Measurements from ENCODE around the gene ALKAL2. TPM values are rescaled to one million over a fixed set of nuclear protein-coding genes. Genes with fewer than 3 reads are reported as not detected.

The ALKAL2 gene
- total RNA-seq, 4 donors from 2014 or later = 1.7 to 11.9 (median 2.3) TPM; not detected in 1

- TF ChIP-seq EP300 (IDR thresholded peaks at IDR 0.05) (no peak), POLR2AphosphoS5 (IDR thresholded peaks at IDR 0.05) (no peak), POLR2A (IDR thresholded peaks at IDR 0.05; ENCODE audit: low read depth) (no peak)
- TF ChIP-seq, protein P1, sequence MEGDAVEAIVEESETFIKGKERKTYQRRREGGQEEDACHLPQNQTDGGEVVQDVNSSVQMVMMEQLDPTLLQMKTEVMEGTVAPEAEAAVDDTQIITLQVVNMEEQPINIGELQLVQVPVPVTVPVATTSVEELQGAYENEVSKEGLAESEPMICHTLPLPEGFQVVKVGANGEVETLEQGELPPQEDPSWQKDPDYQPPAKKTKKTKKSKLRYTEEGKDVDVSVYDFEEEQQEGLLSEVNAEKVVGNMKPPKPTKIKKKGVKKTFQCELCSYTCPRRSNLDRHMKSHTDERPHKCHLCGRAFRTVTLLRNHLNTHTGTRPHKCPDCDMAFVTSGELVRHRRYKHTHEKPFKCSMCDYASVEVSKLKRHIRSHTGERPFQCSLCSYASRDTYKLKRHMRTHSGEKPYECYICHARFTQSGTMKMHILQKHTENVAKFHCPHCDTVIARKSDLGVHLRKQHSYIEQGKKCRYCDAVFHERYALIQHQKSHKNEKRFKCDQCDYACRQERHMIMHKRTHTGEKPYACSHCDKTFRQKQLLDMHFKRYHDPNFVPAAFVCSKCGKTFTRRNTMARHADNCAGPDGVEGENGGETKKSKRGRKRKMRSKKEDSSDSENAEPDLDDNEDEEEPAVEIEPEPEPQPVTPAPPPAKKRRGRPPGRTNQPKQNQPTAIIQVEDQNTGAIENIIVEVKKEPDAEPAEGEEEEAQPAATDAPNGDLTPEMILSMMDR (IDR thresholded peaks at IDR 0.05) = no peak
- WGBS = 87% methylated on average over 4 of the region's 4 CpGs
- no peak overlapping the region for H3K4me3 ChIP-seq
- intact Hi-C loops (cut with DNase I) = no loop called here
- H3K27ac ChIP-seq (replicated peaks in 1 of 4) = no peak overlapping the region
- no peaks in the 10 kb centered on the region for H3K4me1 ChIP-seq
- peaks cover 10 to 44% (median 17%) of the 10 kb centered on the region in 4 donors for H3K36me3 ChIP-seq
- H3K9me3 ChIP-seq = no peaks in the 10 kb centered on the region
- no peaks in the 10 kb centered on the region for H3K27me3 ChIP-seq
- DNase-seq (ENCODE audit: extremely low spot score) = no peak
Observed at GRCh38 chr2:234421-234820, 53.5 kb downstream of the ALKAL2 start.

DNA sequence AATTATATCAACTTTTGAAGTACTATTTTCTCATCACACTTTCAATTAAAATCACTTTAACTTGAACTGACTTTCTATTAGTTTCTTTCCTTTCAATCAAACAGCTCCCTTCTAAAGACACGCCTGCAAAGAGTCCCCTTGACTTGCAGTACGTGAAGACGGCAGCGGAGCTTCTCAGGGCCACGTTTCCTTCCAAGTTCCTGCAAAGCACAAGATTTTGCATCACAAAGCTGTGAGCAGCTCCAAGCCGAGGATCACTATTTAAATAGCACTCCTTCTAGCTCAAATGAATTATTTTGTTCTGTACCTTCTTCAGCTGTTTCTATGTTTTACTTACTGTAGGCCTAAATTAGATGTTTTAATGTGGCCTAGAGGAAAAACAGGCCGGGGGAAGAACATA is 54.9 kb downstream of the ALKAL2 start:
- H3K4me1 ChIP-seq = no peaks in the 10 kb centered on the region
- no peaks in the 10 kb centered on the region for H3K9me3 ChIP-seq
- H3K4me3 ChIP-seq = no peak overlapping the region
- no peak for DNase-seq (ENCODE audit: extremely low spot score)
- WGBS = 85% methylated on average over 7 of the region's 7 CpGs
- H3K27ac ChIP-seq (replicated peaks in 1 of 4) = no peak overlapping the region
- peaks cover 10 to 45% (median 25%) of the 10 kb centered on the region in 4 donors for H3K36me3 ChIP-seq
- intact Hi-C loops (cut with DNase I) = no loop called here
- TF ChIP-seq POLR2A (IDR thresholded peaks at IDR 0.05; ENCODE audit: low read depth) = no peak
- TF ChIP-seq, protein P1 (IDR thresholded peaks at IDR 0.05) = no peak
- no peak for TF ChIP-seq POLR2AphosphoS5 (IDR thresholded peaks at IDR 0.05)
- TF ChIP-seq EP300 (IDR thresholded peaks at IDR 0.05) = no peak
- H3K27me3 ChIP-seq = no peaks in the 10 kb centered on the region

DNA sequence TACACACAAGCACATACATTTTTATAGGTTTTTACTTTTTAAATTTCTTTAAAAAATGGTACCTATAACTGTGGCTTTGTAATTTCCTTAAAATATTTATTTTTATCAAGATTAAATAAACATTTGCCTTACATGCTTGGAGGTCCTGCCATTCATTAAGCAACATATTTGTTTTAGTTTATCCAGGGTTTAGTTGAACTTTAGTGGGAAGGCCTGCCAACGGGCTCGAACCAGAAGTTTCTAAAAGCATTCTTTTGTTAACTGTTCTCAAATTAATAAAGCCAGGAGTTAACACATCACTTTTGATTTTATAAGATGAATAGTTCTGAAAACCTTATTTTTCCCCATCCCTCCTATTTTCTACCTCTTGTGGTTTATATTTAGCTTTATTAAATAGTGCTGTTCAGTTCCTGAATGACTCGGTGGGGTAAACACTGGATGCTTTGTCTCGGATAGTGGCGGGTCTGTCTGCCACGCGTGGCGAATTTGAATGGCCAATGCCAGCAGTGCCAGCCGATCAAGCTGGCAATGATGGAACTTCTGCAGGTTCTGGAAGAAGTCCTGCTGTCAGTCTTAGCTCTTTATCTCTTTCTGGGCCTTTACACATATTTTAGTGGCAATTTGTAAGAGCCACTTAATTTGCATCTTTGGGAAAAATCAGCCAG is 56.2 kb downstream of the ALKAL2 start:
- DNase-seq (ENCODE audit: extremely low spot score) = no peak
- Histone ChIP-seq H3K4me1 (no peaks in the 10 kb centered on the region), H3K9me3 (no peaks in the 10 kb centered on the region), H3K27ac (replicated peaks in 1 of 4) (no peak overlapping the region), H3K27me3 (no peaks in the 10 kb centered on the region), H3K4me3 (no peak overlapping the region), H3K36me3 (peaks cover 10 to 54% (median 32%) of the 10 kb centered on the region in 4 donors)
- intact Hi-C loops (cut with DNase I) = no loop called here
- no peak for TF ChIP-seq POLR2AphosphoS5 (IDR thresholded peaks at IDR 0.05)
- TF ChIP-seq EP300 (IDR thresholded peaks at IDR 0.05) = no peak
- TF ChIP-seq, protein P1 (IDR thresholded peaks at IDR 0.05) = no peak
- TF ChIP-seq POLR2A (IDR thresholded peaks at IDR 0.05; ENCODE audit: low read depth) = no peak
- 80% methylated on average over 9 of the region's 9 CpGs for WGBS

Other genes with a start within 250 kb of the ALKAL2 start
- gene FAM110C, start 241.6 kb downstream of the ALKAL2 start, total RNA-seq = 1 to 10 TPM in 3 of 4 donors, under 1 TPM in 1; 0.98 to 3.7 (median 1.5) TPM
- gene SH3YL1, start 24.1 kb downstream of the ALKAL2 start, total RNA-seq = 10 to 100 TPM; 15.7 to 20.3 (median 18.2) TPM
- gene ACP1, start 23.1 kb downstream of the ALKAL2 start, total RNA-seq = 10 to 100 TPM; 54.0 to 81.5 (median 73.8) TPM

All from esophagus muscularis mucosa (tissue), 4 donors.